Esophagus squamous epithelium (tissue), 5 donors: ENCODE data around the gene PPHLN1. TPM values are rescaled to one million over a fixed set of nuclear protein-coding genes. Genes with fewer than 3 reads are reported as not detected.

ENCODE experiments used
- DNase-seq: peaks from one replicate; lab custom pipeline; 2025; lab: John Stamatoyannopoulos, UW
- H3K27ac ChIP-seq, 4 donors: fragments of 200-600 bp; sonication (generic); one replicate each; pipeline ENCODE4 v1.5.1; 2016 to 2019; ENCODE audit warnings: mild to moderate bottlenecking in 1 of 4
- H3K27me3 ChIP-seq, 4 donors: fragments of 200-600 bp; sonication (generic); 1 replicate in 3 of 4; 2 replicates in 1 of 4; pipeline versions ENCODE4 v1.5.1 to v1.6.0; 2017 to 2021; ENCODE audit warnings: antibody characterized with exemption in 1 of 4
- H3K36me3 ChIP-seq, 3 donors: fragments of 200-600 bp; sonication (generic); one replicate each; pipeline ENCODE4 v1.5.1; 2016 to 2019
- H3K4me1 ChIP-seq, 3 donors: fragments of 200-600 bp; sonication (generic); one replicate each; pipeline ENCODE4 v1.5.1; 2017 to 2019
- H3K4me3 ChIP-seq, 4 donors: fragments of 200-600 bp; sonication (generic); 1 replicate in 3 of 4; 2 replicates in 1 of 4; pipeline ENCODE4 v1.5.1; 2016 to 2019; ENCODE audit warnings: mild to moderate bottlenecking in 2 of 4, moderate library complexity in 1 of 4
- H3K9me3 ChIP-seq, 3 donors: fragments of 200-600 bp; sonication (generic); one replicate each; pipeline ENCODE4 v1.5.1; 2016 to 2019
- POLR2A ChIP-seq, 4 donors: fragments of 450-650 bp; IDR thresholded peaks; one replicate each; pipeline ENCODE4 v1.6.1; 2017; ENCODE audit warnings: antibody characterized with exemption in 4 of 4, mild to moderate bottlenecking in 4 of 4, moderate library complexity in 3 of 4
- WGBS, 2 donors: methylation state at CpG; one replicate each; pipeline ENCODE4 v1.1.5; 2018; 5-methylcytosine and 5-hydroxymethylcytosine counted together
- intact Hi-C: fragments of 100-400 bp; cut with DNase I; formaldehyde crosslinking; loops from one replicate; pipeline ENCODE4 v1.15.0; 2022
- small RNA-seq, 4 donors: library from RNA; depleted of rRNA; stranded (forward); fragments of <200 nt; gene quantifications; one replicate each; pipeline ENCODE3, GENCODE V24; 2016
- total RNA-seq, 4 donors: library from RNA; depleted of rRNA; stranded (reverse); fragments of >200 nt; gene quantifications; one replicate each; pipeline ENCODE4 v1.1.0, GENCODE V29; 2016
- TF ChIP-seq, protein P1 (sequence below), 6 experiments: fragments of 450-650 bp in 4 of 6; fragments of 200-600 bp in 2 of 6; sonication (generic) in 2 of 6; IDR thresholded peaks; one replicate each; pipeline ENCODE4 v1.5.1; 2016 to 2019; ENCODE audit warnings: antibody characterized with exemption in 6 of 6, mild to moderate bottlenecking in 4 of 6, moderate library complexity in 4 of 6
- donor health status: DM: yes; HTN: yes; CAD: no.

PPHLN1 gene
- total RNA-seq, 4 donors from 2014 or later, result 31.2 to 59.1 (median 40.0) TPM

DNA sequence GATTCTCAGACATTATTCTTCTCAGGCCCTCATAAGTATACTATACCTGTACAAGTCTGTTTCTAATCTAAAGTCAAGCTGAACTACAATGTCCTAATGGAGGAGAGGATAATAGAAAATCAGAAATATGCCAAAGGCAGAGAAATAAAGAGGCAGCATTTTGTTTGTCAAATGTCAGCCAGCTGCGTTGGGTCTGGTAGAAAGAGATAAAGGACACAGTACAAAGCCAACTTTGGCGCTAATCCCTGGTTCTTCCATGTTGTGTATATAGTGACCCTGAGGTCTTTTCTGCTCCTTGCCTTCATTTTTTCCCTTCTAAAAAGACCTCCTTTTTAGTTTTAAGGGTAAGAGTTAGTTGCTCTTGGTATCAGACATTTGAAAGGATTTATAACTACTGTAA is 160.4 kb downstream of the PPHLN1 start:
- intact Hi-C loops, result loop anchor here (10.0 kb wide), 1 partner anchor 848 kb away; no protein-coding TSS in a partner anchor
- no peak for DNase-seq
- Histone ChIP-seq H3K36me3 (no peaks in the 10 kb centered on the region), H3K9me3 (no peaks in the 10 kb centered on the region), H3K4me3 (no peak overlapping the region), H3K27ac (no peak overlapping the region), H3K27me3 (peaks cover 0 to 30% (median 0%) of the 10 kb centered on the region in 4 donors), H3K4me1 (peaks cover 0 to 31% (median 6%) of the 10 kb centered on the region in 3 donors)
- WGBS, 2 donors, result 75 to 77% methylated on average over 2 of the region's 2 CpGs
- TF ChIP-seq POLR2A (IDR thresholded peaks at IDR 0.05), result no peak
- TF ChIP-seq, protein P1, sequence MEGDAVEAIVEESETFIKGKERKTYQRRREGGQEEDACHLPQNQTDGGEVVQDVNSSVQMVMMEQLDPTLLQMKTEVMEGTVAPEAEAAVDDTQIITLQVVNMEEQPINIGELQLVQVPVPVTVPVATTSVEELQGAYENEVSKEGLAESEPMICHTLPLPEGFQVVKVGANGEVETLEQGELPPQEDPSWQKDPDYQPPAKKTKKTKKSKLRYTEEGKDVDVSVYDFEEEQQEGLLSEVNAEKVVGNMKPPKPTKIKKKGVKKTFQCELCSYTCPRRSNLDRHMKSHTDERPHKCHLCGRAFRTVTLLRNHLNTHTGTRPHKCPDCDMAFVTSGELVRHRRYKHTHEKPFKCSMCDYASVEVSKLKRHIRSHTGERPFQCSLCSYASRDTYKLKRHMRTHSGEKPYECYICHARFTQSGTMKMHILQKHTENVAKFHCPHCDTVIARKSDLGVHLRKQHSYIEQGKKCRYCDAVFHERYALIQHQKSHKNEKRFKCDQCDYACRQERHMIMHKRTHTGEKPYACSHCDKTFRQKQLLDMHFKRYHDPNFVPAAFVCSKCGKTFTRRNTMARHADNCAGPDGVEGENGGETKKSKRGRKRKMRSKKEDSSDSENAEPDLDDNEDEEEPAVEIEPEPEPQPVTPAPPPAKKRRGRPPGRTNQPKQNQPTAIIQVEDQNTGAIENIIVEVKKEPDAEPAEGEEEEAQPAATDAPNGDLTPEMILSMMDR (IDR thresholded peaks at IDR 0.05), result no peak

DNA sequence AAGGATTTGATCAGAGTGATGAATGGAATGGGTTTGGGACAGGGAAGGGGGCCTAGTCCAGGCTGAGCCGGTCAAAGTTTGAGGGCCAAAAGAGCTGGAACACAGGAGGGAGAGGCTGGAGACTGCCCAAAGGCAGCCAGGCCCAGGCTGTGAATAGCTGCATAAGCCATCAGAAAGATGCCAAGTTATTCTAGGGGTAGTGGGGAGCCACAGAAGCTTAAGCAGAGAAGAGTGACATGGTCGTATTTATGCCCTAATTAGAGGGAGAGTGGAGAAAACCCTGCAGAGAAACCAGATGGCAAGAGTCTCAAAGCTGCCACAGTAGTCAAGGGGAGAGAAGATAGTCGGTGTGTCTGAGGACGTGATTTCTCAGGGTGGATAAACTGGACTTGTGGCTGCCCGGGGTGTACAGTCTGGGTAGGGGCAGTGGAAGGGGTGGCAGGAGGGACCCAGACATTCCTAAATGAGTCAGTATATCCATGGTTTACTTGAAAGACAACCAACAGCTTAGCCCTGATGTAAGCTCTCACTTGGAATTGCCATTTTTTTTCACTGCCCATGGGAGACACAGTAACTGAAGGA is 164.4 kb downstream of the PPHLN1 start:
- 82 to 83% methylated on average over 5 of the region's 5 CpGs for WGBS, 2 donors
- peaks cover 0 to 16% (median 0%) of the 10 kb centered on the region in 4 donors for H3K27me3 ChIP-seq
- TF ChIP-seq, protein P1 (IDR thresholded peaks at IDR 0.05), result no peak
- TF ChIP-seq POLR2A (IDR thresholded peaks at IDR 0.05), result no peak
- DNase-seq, result no peak
- intact Hi-C loops, result no loop called here
- H3K9me3 ChIP-seq, result no peaks in the 10 kb centered on the region
- H3K27ac ChIP-seq, result no peak overlapping the region
- H3K4me3 ChIP-seq, result no peak overlapping the region
- H3K4me1 ChIP-seq, result no peaks in the 10 kb centered on the region
- H3K36me3 ChIP-seq, result no peaks in the 10 kb centered on the region

Small RNA genes within 50 kb of the gene (small RNA-seq; reads per million reads assigned to genes)
- 0 reads per million in 4 donors for gene MIR7851
- gene RF00019, result 0 reads per million in 4 donors
- gene RF00090, result 0 reads per million in 4 donors
- 0 reads per million in 4 donors for gene RNU6-249P

Other genes with a start within 250 kb of the PPHLN1 start
- gene GXYLT1, start 181.3 kb upstream of the PPHLN1 start, total RNA-seq, result 10 to 100 TPM in 1 of 4 donors, 1 to 10 TPM in 3; 6.8 to 14.1 (median 7.4) TPM
- 10 to 100 TPM in 3 of 4 donors, 1 to 10 TPM in 1; 4.9 to 25.2 (median 12.4) TPM for gene YAF2, start 87.9 kb upstream of the PPHLN1 start, total RNA-seq
- gene ZCRB1, start 73 bp upstream of the PPHLN1 start, total RNA-seq, result 10 to 100 TPM in 3 of 4 donors, 1 to 10 TPM in 1; 7.7 to 22.5 (median 17.8) TPM